Hepatic stellate cell (primary cell): ENCODE data around the gene S100A12.
"Not testable (repeated sequence)": the region's sequence is repeated elsewhere in the genome, so short reads cannot be mapped to it uniquely, and the experiment has no call there.

Experiments used
- DNase-seq: peaks from one replicate; pipeline ENCODE4 v3.0.0; 2011; ENCODE audit warnings: low spot score

The S100A12 gene

GRCh38 chr1:153375511-153375910 is at the start of gene S100A12:
TSS of gene S100A12 (minus strand) at chr1:153375621. CDS start at chr1:153374592, 1,029 bp downstream.
- no peak for DNase-seq

GRCh38 chr1:153422450-153423068 is 47.1 kb upstream of the S100A12 start:
- DNase-seq = peak; percentile 43

GRCh38 chr1:153420306-153420705 is 44.9 kb upstream of the S100A12 start:
- DNase-seq = no peak

GRCh38 chr1:153419436-153419793 is 44.0 kb upstream of the S100A12 start:
- not testable (repeated sequence) for DNase-seq

- DNase-seq = not testable (repeated sequence)
Measured at GRCh38 chr1:153418758-153419435, 43.5 kb upstream of the S100A12 start.

GRCh38 chr1:153417136-153417888 is 41.9 kb upstream of the S100A12 start:
- DNase-seq = no peak

DNA sequence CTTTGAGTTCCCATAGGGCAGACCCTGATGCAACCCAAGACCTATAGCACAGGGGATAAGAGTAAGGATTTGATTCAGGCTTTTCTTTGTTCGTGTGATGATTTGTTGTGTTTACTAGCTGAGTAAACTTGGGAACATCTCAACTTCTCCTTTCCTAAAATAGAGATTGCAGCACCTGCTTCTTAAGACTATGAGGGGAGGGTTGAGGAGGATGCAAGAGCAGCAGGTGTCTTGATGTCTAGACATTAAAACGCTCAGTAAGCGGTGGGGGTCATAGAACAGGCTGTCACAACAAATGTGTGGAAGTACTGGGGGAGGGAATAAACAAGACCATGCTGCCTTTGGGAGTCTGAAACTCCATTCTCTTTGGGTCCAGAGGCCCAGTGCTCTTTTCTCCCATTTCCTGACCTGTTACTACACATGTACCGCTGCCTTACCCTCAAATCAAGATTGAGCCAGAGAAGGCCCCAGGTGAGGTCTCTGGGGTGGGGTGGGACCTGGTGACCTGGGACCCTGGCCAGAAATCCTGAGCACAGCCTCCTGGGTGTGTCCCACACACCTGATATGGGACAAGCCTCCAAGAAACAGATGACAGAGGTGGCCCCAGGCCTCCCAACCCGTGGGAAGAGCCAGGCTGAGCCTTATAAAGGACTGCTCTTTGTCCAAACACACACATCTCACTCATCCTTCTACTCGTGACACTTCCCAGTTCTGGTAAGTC is 40.6 kb upstream of the S100A12 start, which contains the start of gene S100A7A:
S100A7A (plus strand) TSS at position 671 of the 721 bp plus-strand sequence. CDS start 1,563 bp downstream, outside the sequence.
- DNase-seq = no peak

DNA sequence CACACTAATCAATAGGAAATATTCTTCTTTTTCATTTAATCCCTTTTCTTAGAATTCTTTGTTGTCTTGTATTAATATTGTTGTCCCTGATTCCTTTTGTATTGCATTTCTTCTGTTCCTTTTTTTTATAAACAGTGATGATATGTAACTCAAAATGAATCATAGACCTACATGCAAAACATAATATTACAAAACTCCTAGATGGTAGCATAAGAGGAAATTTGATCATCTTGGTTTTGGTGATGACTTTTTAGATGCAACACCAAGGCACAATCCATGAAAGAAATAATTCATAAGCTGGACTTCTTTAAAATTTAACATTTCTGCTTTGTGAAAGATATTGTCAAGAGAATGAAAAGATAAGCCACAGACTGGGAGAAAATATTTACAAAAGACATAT is 38.5 kb upstream of the S100A12 start:
- DNase-seq = not testable (repeated sequence)

- not testable (repeated sequence) for DNase-seq
Measured at GRCh38 chr1:153407274-153407673, 31.9 kb upstream of the S100A12 start.

- not testable (repeated sequence) for DNase-seq
Measured at GRCh38 chr1:153405825-153406599, 30.6 kb upstream of the S100A12 start.

- no peak for DNase-seq
Measured at GRCh38 chr1:153404768-153405167, 29.3 kb upstream of the S100A12 start.

- DNase-seq = no peak
Measured at GRCh38 chr1:153404086-153404635, 28.7 kb upstream of the S100A12 start.

GRCh38 chr1:153403421-153404085 is 28.1 kb upstream of the S100A12 start:
- DNase-seq = no peak

DNA sequence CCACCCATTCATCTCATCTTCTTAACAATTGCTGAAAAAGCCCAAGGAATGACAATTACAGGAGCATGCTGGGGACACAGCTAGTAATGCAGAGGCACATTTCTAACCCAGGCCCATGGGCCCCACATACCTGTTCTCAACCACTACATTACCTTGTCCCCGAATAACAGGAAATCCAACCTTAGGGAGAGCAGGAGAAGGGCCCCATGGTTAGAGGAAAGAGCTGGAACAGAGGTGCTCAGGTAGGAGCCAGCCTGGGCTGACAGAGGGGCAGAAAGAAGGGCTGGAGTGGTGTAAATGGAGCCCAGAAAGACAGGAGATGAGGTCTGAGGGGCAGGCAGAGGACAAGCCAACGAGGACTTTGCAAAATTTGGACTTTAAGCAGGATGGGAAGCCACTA is 26.8 kb upstream of the S100A12 start:
- no peak for DNase-seq

- no peak for DNase-seq
Measured at GRCh38 chr1:153401461-153401860, 26.0 kb upstream of the S100A12 start.

GRCh38 chr1:153400244-153400643 is 24.8 kb upstream of the S100A12 start:
- DNase-seq = no peak

DNA sequence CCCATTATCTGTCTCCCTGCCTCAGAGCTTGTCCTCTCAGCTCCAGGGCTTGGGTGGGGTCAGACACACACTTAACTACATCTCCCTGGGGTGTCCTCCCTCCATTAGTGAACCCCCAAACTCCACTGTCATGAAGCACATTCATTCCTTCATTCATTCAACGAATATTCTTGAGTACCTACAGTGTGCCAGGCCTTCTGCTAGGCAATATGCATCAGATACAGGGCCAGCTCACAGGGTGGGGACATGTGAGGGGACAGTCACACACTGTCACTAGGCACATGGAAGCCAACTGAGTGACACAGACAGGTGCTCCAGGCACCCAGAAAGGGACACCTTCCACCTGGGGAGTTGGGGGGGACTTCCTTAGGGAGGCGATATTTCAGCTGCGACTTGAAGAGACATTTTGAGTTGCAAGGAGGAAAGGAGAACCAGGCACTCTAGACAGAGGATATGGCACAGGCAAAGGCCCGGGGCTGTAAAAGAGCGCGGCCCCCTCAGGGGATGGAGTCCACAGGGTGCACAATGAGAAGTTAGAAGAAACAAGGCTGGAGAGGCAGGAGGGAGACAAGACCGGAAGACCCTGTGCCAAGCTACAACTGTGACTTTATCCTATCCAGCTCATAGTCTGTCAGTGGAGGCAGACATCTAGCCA is 24.1 kb upstream of the S100A12 start:
- no peak for DNase-seq

GRCh38 chr1:153397924-153398651 is 22.7 kb upstream of the S100A12 start:
- DNase-seq = no peak
